ENCODE measurements around the gene AAK1.
A peak's percentile ranks its signal among the peaks of the same experiment; 100 is the strongest.
"Not testable (repeated sequence)": the region's sequence is repeated elsewhere in the genome, so short reads cannot be mapped to it uniquely, and the experiment has no call there.

Gene AAK1

DNA sequence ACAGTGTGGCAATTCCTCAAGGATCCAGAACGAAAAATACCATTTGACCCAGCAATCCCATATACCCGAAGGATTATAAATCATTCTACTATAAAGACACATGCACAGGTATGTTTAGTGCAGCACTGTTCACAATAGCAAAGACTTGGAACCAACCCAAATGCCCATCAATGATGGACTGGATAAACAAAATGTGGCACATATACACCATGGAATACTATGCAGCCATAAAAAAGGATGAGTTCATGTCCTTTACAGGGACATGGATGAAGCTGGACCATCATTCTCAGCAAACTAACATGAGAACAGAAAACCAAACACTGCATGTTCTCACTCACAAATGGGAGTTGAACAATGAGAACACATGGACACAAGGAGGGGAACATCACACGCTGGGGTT, 29.6 kb upstream of the AAK1 start:
- not testable (repeated sequence) for H3K27ac Mint-ChIP-seq; H3K4me3 Mint-ChIP-seq; H3K9me3 Mint-ChIP-seq; DNase-seq; ATAC-seq (replicated peaks); H3K36me3 Mint-ChIP-seq; H3K4me1 Mint-ChIP-seq
- peaks cover 11 to 22% of the 10 kb centered on the region in 2 donors for H3K27me3 Mint-ChIP-seq

GRCh38 chr2:69669666-69670065, 26.1 kb upstream of the AAK1 start:
- H3K36me3 Mint-ChIP-seq: no peaks in the 10 kb centered on the region
- no peaks in the 10 kb centered on the region for H3K4me1 Mint-ChIP-seq
- ATAC-seq (replicated peaks): no peak
- peaks cover 14 to 26% of the 10 kb centered on the region in 2 donors for H3K27me3 Mint-ChIP-seq
- DNase-seq: no peak
- no peak overlapping the region for H3K27ac Mint-ChIP-seq
- no peak overlapping the region for H3K4me3 Mint-ChIP-seq
- H3K9me3 Mint-ChIP-seq: peaks cover 0 to 1% of the 10 kb centered on the region in 2 donors

DNA sequence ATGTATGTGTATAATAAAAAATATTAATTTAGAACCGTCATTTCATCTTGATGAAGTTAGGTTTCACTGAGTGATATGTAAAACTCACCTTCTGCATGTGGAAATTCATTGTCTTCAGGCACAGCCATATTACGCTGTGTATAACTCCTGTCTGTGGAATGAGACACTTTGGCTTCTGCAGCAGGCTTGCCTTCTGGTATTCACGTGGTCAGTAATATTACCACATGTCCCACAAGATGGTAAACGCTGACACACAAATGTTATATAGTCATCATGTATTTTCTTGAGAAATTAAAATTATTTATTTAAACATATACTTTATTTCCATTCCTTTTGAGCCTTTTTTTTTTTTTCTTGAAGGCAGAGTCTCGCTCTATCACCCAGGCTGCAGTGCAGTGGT, 25.1 kb upstream of the AAK1 start:
- no peak for DNase-seq
- H3K27me3 Mint-ChIP-seq: peaks cover 10 to 32% of the 10 kb centered on the region in 2 donors
- no peak for ATAC-seq (replicated peaks)
- H3K9me3 Mint-ChIP-seq: peaks cover under 1 to 5% of the 10 kb centered on the region in 2 donors
- no peak overlapping the region for H3K4me3 Mint-ChIP-seq
- H3K4me1 Mint-ChIP-seq: no peaks in the 10 kb centered on the region
- no peak overlapping the region for H3K27ac Mint-ChIP-seq
- H3K36me3 Mint-ChIP-seq: peaks cover under 1% of the 10 kb centered on the region in 2 donors

GRCh38 chr2:69667805-69668382, 24.4 kb upstream of the AAK1 start:
- Mint-ChIP-seq H3K4me1 (no peaks in the 10 kb centered on the region), H3K36me3 (peaks cover 3 to 5% of the 10 kb centered on the region in 2 donors), H3K4me3 (no peak overlapping the region), H3K27me3 (peaks cover 15 to 37% of the 10 kb centered on the region in 2 donors), H3K27ac (no peak overlapping the region), H3K9me3 (peaks cover 7 to 8% of the 10 kb centered on the region in 2 donors)
- DNase-seq (no peak), ATAC-seq (replicated peaks) (no peak)

- Mint-ChIP-seq H3K36me3 (peaks cover 3 to 5% of the 10 kb centered on the region in 2 donors), H3K27me3 (peaks cover 18 to 54% of the 10 kb centered on the region in 2 donors), H3K4me3 (no peak overlapping the region), H3K4me1 (no peaks in the 10 kb centered on the region), H3K27ac (no peak overlapping the region), H3K9me3 (peaks cover 7% of the 10 kb centered on the region in 2 donors)
- DNase-seq (no peak), ATAC-seq (replicated peaks) (no peak)
Measured at GRCh38 chr2:69665152-69665551, 21.6 kb upstream of the AAK1 start.

GRCh38 chr2:69663860-69664259, 20.3 kb upstream of the AAK1 start:
- peaks cover 23 to 56% of the 10 kb centered on the region in 2 donors for H3K27me3 Mint-ChIP-seq
- H3K4me1 Mint-ChIP-seq: no peaks in the 10 kb centered on the region
- peaks cover 3 to 5% of the 10 kb centered on the region in 2 donors for H3K36me3 Mint-ChIP-seq
- ATAC-seq (replicated peaks) (no peak), DNase-seq (no peak)
- H3K4me3 Mint-ChIP-seq: no peak overlapping the region
- H3K27ac Mint-ChIP-seq: no peak overlapping the region
- H3K9me3 Mint-ChIP-seq: peaks cover 7% of the 10 kb centered on the region in 2 donors

DNA sequence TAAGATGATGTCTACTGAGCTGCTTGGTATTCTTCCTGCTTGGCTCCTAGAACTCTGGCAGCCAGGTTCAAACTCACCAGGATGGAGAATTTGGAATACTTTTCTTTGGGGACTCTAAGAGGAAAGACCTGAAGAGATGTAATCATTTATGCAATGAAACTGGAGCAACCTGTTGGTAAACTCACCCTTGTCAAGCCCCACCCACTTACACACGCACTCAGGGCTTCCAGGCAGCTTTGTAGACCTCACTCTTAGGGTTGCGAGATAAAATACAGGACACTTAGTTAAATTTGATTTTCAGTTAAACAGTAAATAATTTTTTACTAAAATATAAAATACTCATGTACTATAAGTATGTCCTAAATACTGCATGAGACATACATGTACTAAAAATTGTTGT, 19.0 kb upstream of the AAK1 start:
- not testable (repeated sequence) for H3K4me1 Mint-ChIP-seq; H3K4me3 Mint-ChIP-seq; H3K9me3 Mint-ChIP-seq; DNase-seq; H3K27ac Mint-ChIP-seq; ATAC-seq (replicated peaks); H3K36me3 Mint-ChIP-seq
- H3K27me3 Mint-ChIP-seq: peaks cover 23 to 51% of the 10 kb centered on the region in 2 donors

- no peaks in the 10 kb centered on the region for H3K4me1 Mint-ChIP-seq
- ATAC-seq (replicated peaks): no peak
- H3K36me3 Mint-ChIP-seq: peaks cover 3 to 5% of the 10 kb centered on the region in 2 donors
- DNase-seq: no peak
- H3K27me3 Mint-ChIP-seq: peaks cover 26 to 47% of the 10 kb centered on the region in 2 donors
- no peak overlapping the region for H3K4me3 Mint-ChIP-seq
- H3K9me3 Mint-ChIP-seq: peaks cover 7% of the 10 kb centered on the region in 2 donors
- no peak overlapping the region for H3K27ac Mint-ChIP-seq
Measured at GRCh38 chr2:69660637-69661036, 17.1 kb upstream of the AAK1 start.

DNA sequence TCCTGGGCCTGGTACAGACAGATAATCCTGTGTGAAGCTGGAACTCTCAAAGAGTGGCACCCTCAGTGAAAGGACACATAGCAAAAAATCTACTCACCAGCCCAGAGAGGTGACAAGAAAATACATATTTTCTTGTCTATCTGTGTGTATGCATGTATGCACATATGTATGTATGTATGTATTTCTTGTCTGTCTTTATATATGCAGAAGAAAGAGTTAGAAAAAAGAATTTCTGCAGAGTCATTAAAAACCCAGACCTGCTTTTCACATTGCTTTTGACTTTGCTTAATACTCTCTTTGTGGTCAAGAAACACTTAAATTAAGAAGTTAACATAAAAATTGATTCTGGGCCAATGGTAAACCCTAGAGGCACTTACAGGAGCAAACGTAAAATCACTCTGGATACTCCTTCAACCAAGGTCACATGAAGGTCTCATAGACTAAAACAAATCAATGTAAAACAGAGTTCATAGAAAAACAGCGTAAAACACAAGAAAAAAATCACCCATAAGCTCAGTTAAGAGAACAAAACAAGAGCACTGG, 16.5 kb upstream of the AAK1 start:
- DNase-seq: no peak
- no peak overlapping the region for H3K4me3 Mint-ChIP-seq
- no peak overlapping the region for H3K27ac Mint-ChIP-seq
- H3K36me3 Mint-ChIP-seq: peaks cover 3 to 5% of the 10 kb centered on the region in 2 donors
- H3K4me1 Mint-ChIP-seq: no peaks in the 10 kb centered on the region
- H3K9me3 Mint-ChIP-seq: peaks cover 7% of the 10 kb centered on the region in 2 donors
- H3K27me3 Mint-ChIP-seq: peaks cover 33 to 47% of the 10 kb centered on the region in 2 donors
- no peak for ATAC-seq (replicated peaks)

DNA sequence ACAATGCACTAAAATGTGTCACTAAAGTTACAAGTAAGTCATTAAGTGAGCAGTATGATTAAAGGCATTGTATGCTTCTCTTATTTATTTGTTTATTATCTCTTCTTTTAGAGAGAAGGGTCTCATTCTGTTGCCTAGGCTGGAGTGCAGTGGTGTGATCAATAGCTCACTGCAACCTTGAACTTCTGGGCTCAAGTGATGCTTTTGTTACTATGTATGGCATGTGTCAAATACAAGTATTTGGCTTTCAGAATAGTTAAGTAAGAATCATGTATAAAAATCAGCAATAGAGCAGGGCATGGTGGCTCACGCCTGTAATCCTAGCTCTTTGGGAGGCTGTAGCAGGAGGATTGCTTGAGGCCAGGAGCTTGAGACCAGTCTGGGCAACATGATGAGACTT, 15.8 kb upstream of the AAK1 start:
- Mint-ChIP-seq H3K9me3 (peaks cover 7% of the 10 kb centered on the region in 2 donors), H3K27me3 (peaks cover 39 to 50% of the 10 kb centered on the region in 2 donors), H3K36me3 (peaks cover 3 to 5% of the 10 kb centered on the region in 2 donors), H3K27ac (no peak overlapping the region), H3K4me3 (no peak overlapping the region), H3K4me1 (no peaks in the 10 kb centered on the region)
- ATAC-seq (replicated peaks) (no peak), DNase-seq (no peak)

DNA sequence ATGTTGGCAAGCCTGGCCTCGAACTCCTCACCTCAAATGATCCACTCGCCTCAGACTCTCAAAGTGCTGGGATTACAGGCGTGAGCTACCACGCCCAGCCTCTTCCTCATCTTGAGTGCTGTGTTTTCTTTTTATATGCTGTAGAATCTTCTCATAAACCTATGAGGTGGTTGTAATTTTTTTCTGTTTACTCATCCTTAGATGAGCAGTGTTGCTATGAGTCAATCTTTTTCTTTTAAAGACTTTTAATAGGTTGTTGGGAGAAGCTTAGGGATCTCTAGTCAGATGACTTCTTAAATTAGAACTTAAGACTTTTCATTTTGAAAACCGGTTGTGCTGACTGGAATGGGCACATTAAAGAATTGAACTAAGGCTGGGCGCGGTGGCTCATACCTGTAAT, 8.7 kb upstream of the AAK1 start:
- H3K4me3 Mint-ChIP-seq: no peak overlapping the region
- H3K36me3 Mint-ChIP-seq: no peaks in the 10 kb centered on the region
- peak overlapping the region; percentile 80 for H3K27ac Mint-ChIP-seq
- ATAC-seq (replicated peaks) (no peak), DNase-seq (no peak)
- peaks cover 47 to 48% of the 10 kb centered on the region in 2 donors for H3K27me3 Mint-ChIP-seq
- no peaks in the 10 kb centered on the region for H3K9me3 Mint-ChIP-seq
- peaks cover 6 to 8% of the 10 kb centered on the region in 2 donors for H3K4me1 Mint-ChIP-seq

GRCh38 chr2:69647196-69647595, 3.7 kb upstream of the AAK1 start:
- Mint-ChIP-seq H3K4me1 (peaks cover 23 to 42% of the 10 kb centered on the region in 2 donors), H3K27me3 (peaks cover 45 to 46% of the 10 kb centered on the region in 2 donors)
- not testable (repeated sequence) for H3K27ac Mint-ChIP-seq; DNase-seq; H3K36me3 Mint-ChIP-seq; ATAC-seq (replicated peaks); H3K4me3 Mint-ChIP-seq; H3K9me3 Mint-ChIP-seq

- Mint-ChIP-seq H3K27me3 (peaks cover 45 to 46% of the 10 kb centered on the region in 2 donors), H3K4me3 (no peak overlapping the region)
Measured at GRCh38 chr2:69646714-69647113, 3.2 kb upstream of the AAK1 start.

DNA sequence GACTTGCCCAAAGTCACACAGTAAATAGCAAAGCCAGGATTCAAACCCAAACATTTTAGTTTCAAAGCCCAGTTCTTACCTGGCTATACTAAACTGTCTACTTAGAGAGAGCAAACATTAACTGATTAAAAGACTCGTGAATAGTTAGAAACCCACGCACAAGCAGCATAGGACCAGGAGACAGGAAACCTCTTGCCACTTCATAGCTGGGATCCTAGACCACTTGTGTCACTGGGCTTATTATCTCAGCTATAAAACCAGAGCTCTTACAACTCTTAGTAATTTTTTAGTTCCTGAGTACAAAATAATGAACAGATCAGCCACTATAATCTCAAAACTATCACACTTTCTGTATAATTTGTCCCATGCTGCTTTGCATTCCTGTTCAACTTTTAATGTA, 2.4 kb upstream of the AAK1 start:
- H3K4me3 Mint-ChIP-seq: no peak overlapping the region
- H3K27ac Mint-ChIP-seq: no peak overlapping the region
- H3K9me3 Mint-ChIP-seq: peaks cover 0 to 2% of the 10 kb centered on the region in 2 donors
- H3K36me3 Mint-ChIP-seq: peaks cover 3 to 4% of the 10 kb centered on the region in 2 donors
- peaks cover 23 to 54% of the 10 kb centered on the region in 2 donors for H3K4me1 Mint-ChIP-seq
- ATAC-seq (replicated peaks) (no peak), DNase-seq (no peak)
- H3K27me3 Mint-ChIP-seq: peaks cover 47 to 49% of the 10 kb centered on the region in 2 donors

More at GRCh38 chr2:69646714-69647113, 3.2 kb upstream of the AAK1 start:
- peaks cover 0 to 2% of the 10 kb centered on the region in 2 donors for H3K9me3 Mint-ChIP-seq
- no peak for DNase-seq
- no peak for ATAC-seq (replicated peaks)
- H3K4me1 Mint-ChIP-seq: peaks cover 23 to 47% of the 10 kb centered on the region in 2 donors
- no peak overlapping the region for H3K27ac Mint-ChIP-seq
- no peaks in the 10 kb centered on the region for H3K36me3 Mint-ChIP-seq

GRCh38 chr2:69645031-69645431, 1.5 kb upstream of the AAK1 start:
- H3K4me1 Mint-ChIP-seq: peaks cover 21 to 55% of the 10 kb centered on the region in 2 donors
- H3K4me3 Mint-ChIP-seq: peak overlapping the region; percentile 97
- peak overlapping the region; percentile 99 for H3K27ac Mint-ChIP-seq
- DNase-seq (no peak), ATAC-seq (replicated peaks) (no peak)
- peaks cover 0 to 2% of the 10 kb centered on the region in 2 donors for H3K9me3 Mint-ChIP-seq
- peaks cover 4 to 11% of the 10 kb centered on the region in 2 donors for H3K36me3 Mint-ChIP-seq
- H3K27me3 Mint-ChIP-seq: peaks cover 53 to 58% of the 10 kb centered on the region in 2 donors
